PC-9 (cell line): Measurements from ENCODE around the gene BRD1. TPM values are rescaled to one million over a fixed set of nuclear protein-coding genes. Genes with fewer than 3 reads are reported as not detected.
A peak's percentile ranks its signal among the peaks of the same experiment; 100 is the strongest.

Experiments used
- Bru-seq: library from RNA; stranded (reverse); fragments of 400-500 nt; gene quantifications from one replicate; lab custom pipeline; 2021; lab: Mats Ljungman, UMichigan
- BruChase-seq, 2 experiments: library from RNA; stranded (reverse); fragments of 400-500 nt; gene quantifications; one replicate each; lab custom pipeline; 2021; lab: Mats Ljungman, UMichigan
- BruUV-seq: library from RNA; stranded (reverse); fragments of 400-500 nt; replicated peaks from 2 replicates; lab custom pipeline; 2021; lab: Mats Ljungman, UMichigan
- CTCF ChIA-PET: fragments of 300-600 bp; sonication (Branson Sonifier 250); formaldehyde crosslinking; loops from one replicate; lab custom pipeline; 2022; ENCODE audit warnings: antibody characterized with exemption; lab: Charles Lee
- POLR2A ChIA-PET: fragments of 300-600 bp; sonication (Branson Sonifier 250); formaldehyde crosslinking; loops from one replicate; lab custom pipeline; 2022; ENCODE audit warnings: antibody characterized with exemption; ENCODE audit not compliant: unreplicated experiment; lab: Charles Lee
- DNase-seq, 2 experiments: peaks; one replicate each; pipeline versions ENCODE4 v3.0.0 to v3.0.0-alpha.2; 2015 to 2022; ENCODE audit warnings: mixed read lengths in 1 of 2
- H2AFZ ChIP-seq: fragments of 200-600 bp; sonication (generic); 2 replicates; pipeline ENCODE4 v1.8.1; 2017; ENCODE audit warnings: antibody characterized with exemption
- H3F3A ChIP-seq: fragments of 200-600 bp; sonication (generic); 2 replicates; pipeline ENCODE4 v1.8.1; 2017; ENCODE audit warnings: antibody characterized with exemption, mild to moderate bottlenecking, low read depth; ENCODE audit not compliant: insufficient read depth
- H3K27ac ChIP-seq: fragments of 200-600 bp; sonication (generic); 2 replicates; pipeline ENCODE4 v1.6.1; 2016; ENCODE audit warnings: mixed run types
- H3K27me3 ChIP-seq: fragments of 200-600 bp; sonication (generic); 2 replicates; pipeline ENCODE4 v1.6.1; 2016; ENCODE audit warnings: low read depth, mixed run types; ENCODE audit not compliant: insufficient read depth
- H3K36me3 ChIP-seq: fragments of 200-600 bp; sonication (generic); 2 replicates; pipeline ENCODE4 v1.6.1; 2016; ENCODE audit warnings: low read depth, mixed run types
- H3K4me1 ChIP-seq: fragments of 200-600 bp; sonication (generic); replicated peaks from 2 replicates; pipeline ENCODE4 v1.6.1; 2016; ENCODE audit warnings: mixed run types; ENCODE audit not compliant: insufficient read depth
- H3K4me2 ChIP-seq: fragments of 200-600 bp; sonication (generic); 2 replicates; pipeline ENCODE4 v1.6.1; 2017; ENCODE audit warnings: mixed run types
- H3K4me3 ChIP-seq: fragments of 200-600 bp; sonication (generic); 2 replicates; pipeline ENCODE4 v1.6.1; 2016; ENCODE audit warnings: mixed run types
- H3K79me2 ChIP-seq: fragments of 200-600 bp; sonication (generic); 2 replicates; pipeline ENCODE4 v1.6.1; 2017; ENCODE audit warnings: low read depth, mixed run types
- H3K9me2 ChIP-seq: fragments of 200-600 bp; sonication (generic); 2 replicates; pipeline ENCODE4 v1.8.1; 2017; ENCODE audit warnings: mild to moderate bottlenecking; ENCODE audit not compliant: insufficient read depth
- H3K9me3 ChIP-seq: fragments of 200-600 bp; sonication (generic); 2 replicates; pipeline ENCODE4 v1.8.1; 2016; ENCODE audit warnings: low read depth; ENCODE audit not compliant: insufficient read depth
- H4K20me1 ChIP-seq: fragments of 200-600 bp; sonication (generic); 2 replicates; pipeline ENCODE4 v1.8.1; 2017; ENCODE audit not compliant: insufficient read depth
- EZH2 ChIP-seq: fragments of 200-600 bp; sonication (generic); IDR thresholded peaks from 2 replicates; pipeline ENCODE4 v1.8.0; 2017; ENCODE audit warnings: antibody characterized with exemption, low read depth
- intact Hi-C: fragments of 100-400 bp; cut with micrococcal nuclease; formaldehyde crosslinking; loops from one replicate; pipeline ENCODE4 v1.10.0; 2022; ENCODE audit not compliant: unreplicated experiment
- long read RNA-seq: library from polyadenylated mRNA; stranded (forward); transcript quantifications from one replicate; pipeline ENCODE4 v2.0.0, GENCODE V29; 2022
- total RNA-seq: library from RNA; stranded (reverse); gene quantifications from 2 replicates; pipeline ENCODE4 v1.2.3, GENCODE V29; 2021
- TF ChIP-seq, protein P1 (sequence below): fragments of 200-600 bp; sonication (generic); conservative IDR thresholded peaks from 2 replicates; pipeline ENCODE4 v1.6.1; 2017; ENCODE audit warnings: mixed run types, antibody characterized with exemption, mild to moderate bottlenecking, moderate library complexity

BRD1 gene
- total RNA-seq (28.5 and 30.9 TPM in 2 replicates), Bru-seq, nascent RNA (percentile 73 among the genes with signal in this experiment), BruChase-seq, experiment 1, labeled RNA remaining after a 2-hour chase (percentile 79 among the genes with signal in this experiment), BruChase-seq, experiment 2, labeled RNA remaining after a 6-hour chase (percentile 76 among the genes with signal in this experiment)
- long read RNA-seq, full-length matches to known transcripts = 5 of 26 reads
- long read RNA-seq, partial matches to known transcripts = 5 of 26 reads
- long read RNA-seq, other reads (novel, unspliced or antisense) = 16 of 26 reads

DNA sequence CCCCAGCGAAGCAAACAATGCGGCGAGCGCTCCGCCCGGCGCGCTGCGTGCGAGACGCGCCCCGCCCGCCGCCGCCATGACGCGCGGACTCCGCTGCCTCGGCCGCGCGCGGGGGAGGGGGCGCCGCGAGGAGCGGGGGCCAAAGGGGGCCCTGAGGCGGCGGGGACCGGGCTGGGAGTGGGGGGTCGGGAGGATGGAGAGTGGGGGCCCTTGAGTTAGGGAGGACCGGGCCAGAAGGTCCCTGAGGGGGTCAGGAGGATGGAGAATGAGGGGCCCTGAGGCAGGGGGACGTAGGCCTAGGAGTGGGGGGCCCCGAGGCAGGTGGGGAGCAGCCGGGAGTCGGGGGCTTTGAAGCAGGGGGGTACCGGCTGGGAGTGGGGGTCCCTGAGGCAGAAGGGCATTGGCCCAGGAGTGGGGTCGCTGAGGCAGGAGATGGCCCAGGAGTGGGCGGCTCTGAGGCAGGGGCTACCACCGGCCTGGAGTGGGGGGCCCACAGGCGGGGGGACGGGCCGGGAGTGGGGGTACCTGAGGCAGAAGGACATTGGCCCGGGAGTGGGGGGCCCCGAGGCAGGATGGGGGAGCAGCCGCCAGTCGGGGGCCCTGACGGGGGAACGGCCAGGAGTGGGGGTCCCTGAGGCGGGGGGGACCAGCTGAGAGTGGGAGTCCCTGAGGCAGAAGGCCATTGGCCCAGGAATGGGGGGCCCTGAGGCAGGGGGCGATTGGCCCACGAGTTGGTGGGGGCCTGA lies at the start of gene BRD1:
TSS of gene BRD1 (minus strand) at position 21 of the 746 bp plus-strand sequence. CDS start 3,556 bp downstream, outside the sequence.
- no peak for DNase-seq
- Histone ChIP-seq H3K36me3 (peaks cover 4% of the 10 kb centered on the region), H3K9me2 (no peaks in the 10 kb centered on the region), H3K79me2 (peaks cover 41% of the 10 kb centered on the region), H3K4me1 (peaks cover 25% of the 10 kb centered on the region), H3K4me2 (peak within 1 kb of the TSS; percentile 100), H3K27ac (peak within 1 kb of the TSS; percentile 40; the same call in 1 of the 2 replicates), H3K9me3 (peaks cover 28% of the 10 kb centered on the region), H3K27me3 (no peaks in the 10 kb centered on the region), H2AFZ (peak within 1 kb of the TSS; percentile 87), H4K20me1 (peaks cover 38% of the 10 kb centered on the region), H3F3A (peaks cover 25% of the 10 kb centered on the region), H3K4me3 (peak within 1 kb of the TSS; percentile 90)
- BruUV-seq = no TSS peak
- CTCF ChIA-PET = no interaction called here
- intact Hi-C loops = loop anchor here (2.0 kb wide), 1 partner anchor 27 kb away; no protein-coding TSS in a partner anchor
- POLR2A ChIA-PET = no interaction called here
- TF ChIP-seq EZH2 = no peak
- TF ChIP-seq, protein P1, sequence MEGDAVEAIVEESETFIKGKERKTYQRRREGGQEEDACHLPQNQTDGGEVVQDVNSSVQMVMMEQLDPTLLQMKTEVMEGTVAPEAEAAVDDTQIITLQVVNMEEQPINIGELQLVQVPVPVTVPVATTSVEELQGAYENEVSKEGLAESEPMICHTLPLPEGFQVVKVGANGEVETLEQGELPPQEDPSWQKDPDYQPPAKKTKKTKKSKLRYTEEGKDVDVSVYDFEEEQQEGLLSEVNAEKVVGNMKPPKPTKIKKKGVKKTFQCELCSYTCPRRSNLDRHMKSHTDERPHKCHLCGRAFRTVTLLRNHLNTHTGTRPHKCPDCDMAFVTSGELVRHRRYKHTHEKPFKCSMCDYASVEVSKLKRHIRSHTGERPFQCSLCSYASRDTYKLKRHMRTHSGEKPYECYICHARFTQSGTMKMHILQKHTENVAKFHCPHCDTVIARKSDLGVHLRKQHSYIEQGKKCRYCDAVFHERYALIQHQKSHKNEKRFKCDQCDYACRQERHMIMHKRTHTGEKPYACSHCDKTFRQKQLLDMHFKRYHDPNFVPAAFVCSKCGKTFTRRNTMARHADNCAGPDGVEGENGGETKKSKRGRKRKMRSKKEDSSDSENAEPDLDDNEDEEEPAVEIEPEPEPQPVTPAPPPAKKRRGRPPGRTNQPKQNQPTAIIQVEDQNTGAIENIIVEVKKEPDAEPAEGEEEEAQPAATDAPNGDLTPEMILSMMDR = no peak

DNA sequence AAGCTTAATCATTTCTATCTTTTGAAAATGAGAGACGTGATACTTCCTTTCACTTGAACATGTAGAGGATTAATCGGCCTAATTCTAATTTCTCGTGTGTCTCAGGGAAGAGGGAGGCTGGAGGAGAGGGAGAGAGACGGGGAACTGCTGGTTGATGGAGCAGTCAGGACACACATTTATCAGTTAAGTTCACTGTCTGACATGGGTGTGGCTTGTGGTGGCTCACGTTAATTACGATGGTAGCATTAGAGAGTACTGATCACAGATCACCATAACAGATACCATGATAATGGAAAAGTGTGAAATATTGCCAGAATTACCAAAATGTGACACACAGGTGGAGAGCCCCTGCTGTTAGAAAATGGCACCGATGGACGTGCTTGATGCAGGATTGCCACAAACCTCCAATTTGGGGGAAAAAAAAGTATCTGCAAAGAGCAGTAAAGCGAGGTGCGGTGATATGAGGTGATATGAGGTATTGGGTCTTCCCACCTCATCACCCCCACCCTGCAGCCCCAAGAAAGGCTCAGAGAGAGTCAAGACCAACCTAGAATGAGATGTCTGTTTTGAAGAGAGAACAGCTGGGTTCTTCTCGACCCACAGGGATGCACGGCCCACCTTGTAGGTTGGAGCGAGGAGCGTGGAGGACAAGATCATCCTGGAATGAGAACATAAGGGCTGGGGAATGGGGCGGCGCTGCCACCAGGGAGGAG lies 45.7 kb upstream of the BRD1 start:
- H3K79me2 ChIP-seq = peaks cover 88% of the 10 kb centered on the region
- CTCF ChIA-PET = no interaction called here
- peaks cover 13% of the 10 kb centered on the region; the same call in 1 of the 2 replicates for H3F3A ChIP-seq
- no peak overlapping the region for H3K4me2 ChIP-seq
- H3K4me3 ChIP-seq = no peak overlapping the region
- no peak for DNase-seq
- POLR2A ChIA-PET = no interaction called here
- peaks cover 40% of the 10 kb centered on the region for H4K20me1 ChIP-seq
- peaks cover 13% of the 10 kb centered on the region; the same call in 1 of the 2 replicates for H3K9me3 ChIP-seq
- BruUV-seq = no TSS peak
- H3K4me1 ChIP-seq = no peaks in the 10 kb centered on the region
- H3K27me3 ChIP-seq = no peaks in the 10 kb centered on the region
- H3K27ac ChIP-seq = no peak overlapping the region
- peaks cover 23% of the 10 kb centered on the region for H3K36me3 ChIP-seq
- H2AFZ ChIP-seq = no peak overlapping the region
- TF ChIP-seq EZH2 = no peak
- TF ChIP-seq, protein P1 = no peak
- intact Hi-C loops = no loop called here
- H3K9me2 ChIP-seq = no peaks in the 10 kb centered on the region

DNA sequence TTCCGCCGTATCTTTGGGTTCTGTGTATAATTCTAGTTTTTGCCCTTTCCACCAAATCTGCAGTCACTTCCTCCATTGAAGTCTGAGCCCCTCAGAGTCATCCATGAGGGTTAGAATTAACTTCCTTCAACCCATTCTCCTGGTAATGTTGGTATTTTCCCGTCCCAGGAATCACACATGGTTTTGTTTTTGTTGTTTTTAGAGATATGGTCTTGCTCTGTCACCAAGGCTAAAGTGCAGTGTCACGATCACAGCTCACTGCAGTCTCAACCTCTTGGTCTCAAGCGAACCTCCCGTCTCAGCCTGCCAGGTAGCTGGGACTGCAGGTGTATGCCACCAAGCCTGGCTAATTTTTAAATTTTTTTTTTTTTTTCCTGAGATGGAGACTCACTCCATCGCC lies 44.7 kb upstream of the BRD1 start:
- CTCF ChIA-PET = no interaction called here
- TF ChIP-seq EZH2 = no peak
- TF ChIP-seq, protein P1 = no peak
- Histone ChIP-seq H3K79me2 (peaks cover 90% of the 10 kb centered on the region), H2AFZ (no peak overlapping the region), H3K27ac (no peak overlapping the region), H3K9me3 (peaks cover 13% of the 10 kb centered on the region; the same call in 1 of the 2 replicates), H4K20me1 (peaks cover 36% of the 10 kb centered on the region), H3K36me3 (peaks cover 25% of the 10 kb centered on the region), H3K4me2 (no peak overlapping the region), H3K4me1 (no peaks in the 10 kb centered on the region), H3K27me3 (no peaks in the 10 kb centered on the region), H3K4me3 (no peak overlapping the region), H3K9me2 (no peaks in the 10 kb centered on the region), H3F3A (peaks cover 13% of the 10 kb centered on the region; the same call in 1 of the 2 replicates)
- POLR2A ChIA-PET = no interaction called here
- DNase-seq = no peak
- BruUV-seq = no TSS peak
- intact Hi-C loops = no loop called here
